Peyer's patch (tissue), 4 donors: ENCODE results near the gene SLC35B3. TPM values are rescaled to one million over a fixed set of nuclear protein-coding genes. Genes with fewer than 3 reads are reported as not detected.
A peak's percentile ranks its signal among the peaks of the same experiment; 100 is the strongest.
"Not testable (repeated sequence)": the region's sequence is repeated elsewhere in the genome, so short reads cannot be mapped to it uniquely, and the experiment has no call there.

Experiments
- DNase-seq, 3 donors: peaks; one replicate each; pipeline ENCODE4 v3.0.0-alpha.2; 2017 to 2019
- H3K27ac ChIP-seq, 4 donors: fragments of 200-600 bp; sonication (generic); one replicate each; pipeline ENCODE4 v1.5.1; 2016 to 2019
- H3K27me3 ChIP-seq, 2 donors: fragments of 200-600 bp; sonication (generic); one replicate each; pipeline ENCODE4 v1.5.1; 2019
- H3K36me3 ChIP-seq, 3 donors: fragments of 200-600 bp; sonication (generic); one replicate each; pipeline ENCODE4 v1.5.1; 2016 to 2019
- H3K4me1 ChIP-seq, 4 donors: fragments of 200-600 bp; sonication (generic); one replicate each; pipeline ENCODE4 v1.5.1; 2016 to 2019
- H3K4me3 ChIP-seq, 4 donors: fragments of 200-600 bp; sonication (generic); 1 replicate in 3 of 4; 2 replicates in 1 of 4; pipeline ENCODE4 v1.5.1; 2016 to 2019; ENCODE audit warnings: mild to moderate bottlenecking in 1 of 4
- H3K9me3 ChIP-seq, 4 donors: fragments of 200-600 bp; sonication (generic); one replicate each; pipeline ENCODE4 v1.5.1; 2016 to 2019; ENCODE audit warnings: mild to moderate bottlenecking in 1 of 4
- CTCF ChIP-seq, 6 experiments: fragments of 450-650 bp in 4 of 6; fragments of 200-600 bp in 2 of 6; sonication (generic) in 1 of 6; IDR thresholded peaks; one replicate each; pipeline ENCODE4 v1.5.1; 2017 to 2019; ENCODE audit warnings: antibody characterized with exemption in 6 of 6, mild to moderate bottlenecking in 3 of 6, moderate library complexity in 1 of 6
- POLR2A ChIP-seq, 2 donors: fragments of 450-650 bp; IDR thresholded peaks; one replicate each; pipeline ENCODE4 v1.5.1; 2017; ENCODE audit warnings: antibody characterized with exemption in 2 of 2, mild to moderate bottlenecking in 2 of 2, moderate library complexity in 2 of 2
- total RNA-seq, 4 donors: library from RNA; depleted of rRNA; stranded (reverse); fragments of >200 nt; gene quantifications; one replicate each; pipeline ENCODE4 v1.1.0, GENCODE V29; 2016

The SLC35B3 gene
- total RNA-seq, 4 donors from 2014 or later, result 12.5 to 26.6 (median 16.9) TPM

- H3K4me1 ChIP-seq, result peaks cover 0 to 15% (median 6%) of the 10 kb centered on the region in 4 donors
- peak overlapping the region; percentile 64 to 81 (median 68) for H3K4me3 ChIP-seq
- TF ChIP-seq CTCF (IDR thresholded peaks at IDR 0.05) (no peak), POLR2A (IDR thresholded peaks at IDR 0.05) (no peak)
- H3K9me3 ChIP-seq, result no peaks in the 10 kb centered on the region
- DNase-seq, result no peak
- H3K27ac ChIP-seq, result peak overlapping the region; percentile 80 to 85 (median 83)
- no peaks in the 10 kb centered on the region for H3K27me3 ChIP-seq
- H3K36me3 ChIP-seq, result no peaks in the 10 kb centered on the region
These were observed 635 bp downstream of the SLC35B3 start for GRCh38 chr6:8434727-8435092.

- no peak overlapping the region for H3K27ac ChIP-seq
- no peaks in the 10 kb centered on the region for H3K27me3 ChIP-seq
- no peak for DNase-seq
- no peak overlapping the region for H3K4me3 ChIP-seq
- no peaks in the 10 kb centered on the region for H3K9me3 ChIP-seq
- H3K36me3 ChIP-seq, result peaks cover 0 to 6% (median 0%) of the 10 kb centered on the region in 3 donors
- TF ChIP-seq POLR2A (IDR thresholded peaks at IDR 0.05) (no peak), CTCF (IDR thresholded peaks at IDR 0.05) (no peak)
- peaks cover 0 to 15% (median 6%) of the 10 kb centered on the region in 4 donors for H3K4me1 ChIP-seq
These were observed 2.7 kb downstream of the SLC35B3 start for GRCh38 chr6:8432614-8433013.

GRCh38 chr6:8429821-8430220 lies 5.5 kb downstream of the SLC35B3 start:
- Histone ChIP-seq H3K4me3 (no peak overlapping the region), H3K36me3 (peaks cover 0 to 33% (median 0%) of the 10 kb centered on the region in 3 donors), H3K27me3 (no peaks in the 10 kb centered on the region), H3K4me1 (peaks cover 0 to 15% (median 6%) of the 10 kb centered on the region in 4 donors), H3K9me3 (no peaks in the 10 kb centered on the region), H3K27ac (no peak overlapping the region)
- DNase-seq, result no peak
- TF ChIP-seq POLR2A (IDR thresholded peaks at IDR 0.05), result no peak
- no peak for TF ChIP-seq CTCF (IDR thresholded peaks at IDR 0.05)

- not testable (repeated sequence) for H3K27ac ChIP-seq, H3K4me1 ChIP-seq, DNase-seq, H3K4me3 ChIP-seq, H3K9me3 ChIP-seq, H3K27me3 ChIP-seq
- peaks cover 0 to 43% (median 0%) of the 10 kb centered on the region in 3 donors for H3K36me3 ChIP-seq
These were observed 8.8 kb downstream of the SLC35B3 start for GRCh38 chr6:8426544-8426943.

GRCh38 chr6:8420031-8420588 lies 15.2 kb downstream of the SLC35B3 start:
- peaks cover 0 to 50% (median 0%) of the 10 kb centered on the region in 3 donors for H3K36me3 ChIP-seq
- no peak overlapping the region for H3K27ac ChIP-seq
- H3K27me3 ChIP-seq, result no peaks in the 10 kb centered on the region
- no peak for DNase-seq
- H3K4me3 ChIP-seq, result no peak overlapping the region
- H3K4me1 ChIP-seq, result no peaks in the 10 kb centered on the region
- H3K9me3 ChIP-seq, result no peaks in the 10 kb centered on the region
- TF ChIP-seq CTCF (IDR thresholded peaks at IDR 0.05), result no peak
- no peak for TF ChIP-seq POLR2A (IDR thresholded peaks at IDR 0.05)

GRCh38 chr6:8415913-8416312 lies 19.4 kb downstream of the SLC35B3 start:
- no peaks in the 10 kb centered on the region for H3K4me1 ChIP-seq
- no peaks in the 10 kb centered on the region for H3K9me3 ChIP-seq
- H3K27me3 ChIP-seq, result no peaks in the 10 kb centered on the region
- no peak for DNase-seq
- no peak for TF ChIP-seq POLR2A (IDR thresholded peaks at IDR 0.05)
- no peak for TF ChIP-seq CTCF (IDR thresholded peaks at IDR 0.05)
- H3K27ac ChIP-seq, result no peak overlapping the region
- peaks cover 0 to 78% (median 0%) of the 10 kb centered on the region in 3 donors for H3K36me3 ChIP-seq
- no peak overlapping the region for H3K4me3 ChIP-seq
